K562 (cell line): Measurements from ENCODE around the gene PSMC1.

Experiments
- CBX5 ChIP-seq: IDR thresholded peaks from 2 replicates; pipeline ENCODE4 v1.6.1; 2014; ENCODE audit warnings: low read depth, borderline replicate concordance
- GABPA ChIP-seq: fragments of 200-800 bp; sonication (Bioruptor generic); conservative IDR thresholded peaks from 2 replicates; pipeline ENCODE4 v1.6.1; 2016; ENCODE audit warnings: low read depth, missing genetic modification characterization, missing compliant biosample characterization
- MAFG ChIP-seq: fragments of 450-650 bp; conservative IDR thresholded peaks from 2 replicates; pipeline ENCODE4 v1.6.1; 2016; ENCODE audit warnings: missing genetic modification characterization, missing compliant biosample characterization
- NR4A1 ChIP-seq, 2 experiments: fragments of 250-450 bp in 1 of 2; fragments of 450-650 bp in 1 of 2; sonication (Bioruptor Pico) in 1 of 2; IDR thresholded peaks; 2 replicates each; pipeline versions ENCODE4 v1.4.0 to v1.6.1; 2016 to 2020; ENCODE audit warnings: mild to moderate bottlenecking in 2 of 2, missing compliant biosample characterization in 1 of 2, missing genetic modification characterization in 1 of 2, moderate library complexity in 1 of 2
- SIN3A ChIP-seq, 2 experiments: fragments of 150-350 bp in 1 of 2; IDR thresholded peaks; 2 replicates each; pipeline ENCODE4 v1.6.1; 2011 to 2016; ENCODE audit warnings: borderline replicate concordance in 2 of 2, low read depth in 2 of 2, low read length in 2 of 2, mild to moderate bottlenecking in 2 of 2, moderate library complexity in 2 of 2; ENCODE audit not compliant: control insufficient read depth in 1 of 2
- TF ChIP-seq, protein P1 (sequence below): fragments of 250-450 bp; sonication (Bioruptor Pico); IDR thresholded peaks from 2 replicates; pipeline ENCODE4 v1.4.0; 2020; ENCODE audit warnings: mild to moderate bottlenecking, moderate library complexity
- TF ChIP-seq, protein P2 (sequence below): sonication (generic); formaldehyde crosslinking; IDR thresholded peaks from 2 replicates; pipeline ENCODE4 v1.9.0; 2022; ENCODE audit warnings: mild to moderate bottlenecking, missing genetic modification reagents

DNA sequence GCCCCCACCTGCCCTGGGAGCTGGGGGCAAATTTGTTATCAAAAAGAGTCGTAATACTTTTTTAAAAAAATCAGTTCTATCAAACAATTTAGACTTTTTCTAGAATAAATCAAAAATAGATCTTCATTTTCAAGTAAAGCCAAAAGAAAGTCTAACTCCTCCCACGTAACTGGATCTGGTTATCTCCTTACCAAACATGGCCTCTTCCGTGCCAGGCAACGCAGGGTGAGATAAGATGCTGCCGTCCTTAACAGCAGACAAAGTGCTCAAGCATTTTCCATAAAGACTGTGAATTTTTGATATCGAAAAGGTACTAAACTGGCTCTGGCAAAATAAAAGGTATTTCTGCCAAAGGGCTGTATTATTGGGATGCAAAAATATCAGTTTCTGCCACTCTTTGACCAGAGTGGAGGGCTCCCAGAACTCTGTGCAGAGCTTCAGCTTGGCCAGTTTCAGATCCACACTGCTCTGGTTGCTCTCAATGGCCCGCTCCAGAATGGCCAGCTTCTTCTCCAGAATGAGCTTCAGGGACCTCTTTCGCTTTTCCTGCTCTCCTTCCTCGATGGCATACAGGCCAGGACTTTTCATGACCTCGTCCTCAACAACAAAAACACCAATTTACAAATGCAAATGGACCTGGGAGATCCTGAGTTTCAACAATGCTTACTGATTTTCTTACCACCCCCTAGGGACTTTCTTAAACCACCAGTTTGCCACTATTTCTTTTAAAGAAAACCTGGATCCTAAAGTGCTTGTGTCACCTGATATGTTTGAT lies 46.4 kb downstream of the PSMC1 start:
- TF ChIP-seq, protein P1, sequence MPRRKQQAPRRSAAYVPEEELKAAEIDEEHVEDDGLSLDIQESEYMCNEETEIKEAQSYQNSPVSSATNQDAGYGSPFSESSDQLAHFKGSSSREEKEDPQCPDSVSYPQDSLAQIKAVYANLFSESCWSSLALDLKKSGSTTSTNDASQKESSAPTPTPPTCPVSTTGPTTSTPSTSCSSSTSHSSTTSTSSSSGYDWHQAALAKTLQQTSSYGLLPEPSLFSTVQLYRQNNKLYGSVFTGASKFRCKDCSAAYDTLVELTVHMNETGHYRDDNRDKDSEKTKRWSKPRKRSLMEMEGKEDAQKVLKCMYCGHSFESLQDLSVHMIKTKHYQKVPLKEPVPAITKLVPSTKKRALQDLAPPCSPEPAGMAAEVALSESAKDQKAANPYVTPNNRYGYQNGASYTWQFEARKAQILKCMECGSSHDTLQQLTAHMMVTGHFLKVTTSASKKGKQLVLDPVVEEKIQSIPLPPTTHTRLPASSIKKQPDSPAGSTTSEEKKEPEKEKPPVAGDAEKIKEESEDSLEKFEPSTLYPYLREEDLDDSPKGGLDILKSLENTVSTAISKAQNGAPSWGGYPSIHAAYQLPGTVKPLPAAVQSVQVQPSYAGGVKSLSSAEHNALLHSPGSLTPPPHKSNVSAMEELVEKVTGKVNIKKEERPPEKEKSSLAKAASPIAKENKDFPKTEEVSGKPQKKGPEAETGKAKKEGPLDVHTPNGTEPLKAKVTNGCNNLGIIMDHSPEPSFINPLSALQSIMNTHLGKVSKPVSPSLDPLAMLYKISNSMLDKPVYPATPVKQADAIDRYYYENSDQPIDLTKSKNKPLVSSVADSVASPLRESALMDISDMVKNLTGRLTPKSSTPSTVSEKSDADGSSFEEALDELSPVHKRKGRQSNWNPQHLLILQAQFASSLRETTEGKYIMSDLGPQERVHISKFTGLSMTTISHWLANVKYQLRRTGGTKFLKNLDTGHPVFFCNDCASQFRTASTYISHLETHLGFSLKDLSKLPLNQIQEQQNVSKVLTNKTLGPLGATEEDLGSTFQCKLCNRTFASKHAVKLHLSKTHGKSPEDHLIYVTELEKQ: no peak
- no peak for TF ChIP-seq NR4A1 (CRISPR knock-in tag; IDR thresholded peaks at IDR 0.05)
- TF ChIP-seq NR4A1 (tag; IDR thresholded peaks at IDR 0.05): no peak
- TF ChIP-seq, protein P2, sequence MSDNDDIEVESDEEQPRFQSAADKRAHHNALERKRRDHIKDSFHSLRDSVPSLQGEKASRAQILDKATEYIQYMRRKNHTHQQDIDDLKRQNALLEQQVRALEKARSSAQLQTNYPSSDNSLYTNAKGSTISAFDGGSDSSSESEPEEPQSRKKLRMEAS (CRISPR knock-in tag): no peak
- no peak for TF ChIP-seq SIN3A (IDR thresholded peaks at IDR 0.05; ENCODE audit: borderline replicate concordance in 2 of 2, control insufficient read depth in 1 of 2, low read depth in 2 of 2, low read length in 2 of 2)
- TF ChIP-seq GABPA (tag): no peak
- no peak for TF ChIP-seq CBX5
- no peak for TF ChIP-seq MAFG (tag)
